HepG2 (cell line): Measurements from ENCODE around the gene KRT2.

ENCODE experiments used
- MAFK ChIP-seq, 2 experiments: IDR thresholded peaks in 1 of 2; conservative IDR thresholded peaks in 1 of 2; 2 replicates each; pipeline ENCODE4 v1.6.1; 2011; ENCODE audit warnings: improper control_type of control experiment in 2 of 2, low read length in 2 of 2
- POLR2AphosphoS5 ChIP-seq: IDR thresholded peaks from 2 replicates; pipeline ENCODE4 v1.6.1; 2012; ENCODE audit warnings: low read depth, low read length

DNA sequence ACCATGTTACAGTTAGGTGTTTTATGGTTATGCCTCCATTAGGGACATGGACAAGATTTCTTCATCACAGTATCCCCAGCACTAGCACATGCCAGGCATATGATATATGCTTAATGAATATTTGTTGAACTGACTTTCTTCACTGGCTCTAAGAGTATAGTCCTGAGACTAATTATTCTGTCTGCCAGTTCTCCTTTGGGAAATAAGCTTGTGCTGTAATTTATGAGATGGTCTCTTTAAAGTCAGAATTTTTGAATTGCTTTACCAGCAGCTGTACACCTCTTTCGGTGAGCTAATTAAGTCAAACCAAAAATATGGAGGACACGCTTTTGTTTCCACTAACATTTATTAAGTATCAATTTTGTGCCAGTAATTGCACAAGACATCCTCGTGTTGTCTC, 45.9 kb downstream of the KRT2 start:
- TF ChIP-seq MAFK (conservative IDR thresholded peaks at IDR 0.05 in 1 of 2, IDR thresholded peaks at IDR 0.05 in 1 of 2; ENCODE audit: low read length in 2 of 2): no peak
- no peak for TF ChIP-seq POLR2AphosphoS5
